ENCODE data around the gene SETD1A.
"Not testable (repeated sequence)": the region's sequence is repeated elsewhere in the genome, so short reads cannot be mapped to it uniquely, and the experiment has no call there.

The SETD1A gene

DNA sequence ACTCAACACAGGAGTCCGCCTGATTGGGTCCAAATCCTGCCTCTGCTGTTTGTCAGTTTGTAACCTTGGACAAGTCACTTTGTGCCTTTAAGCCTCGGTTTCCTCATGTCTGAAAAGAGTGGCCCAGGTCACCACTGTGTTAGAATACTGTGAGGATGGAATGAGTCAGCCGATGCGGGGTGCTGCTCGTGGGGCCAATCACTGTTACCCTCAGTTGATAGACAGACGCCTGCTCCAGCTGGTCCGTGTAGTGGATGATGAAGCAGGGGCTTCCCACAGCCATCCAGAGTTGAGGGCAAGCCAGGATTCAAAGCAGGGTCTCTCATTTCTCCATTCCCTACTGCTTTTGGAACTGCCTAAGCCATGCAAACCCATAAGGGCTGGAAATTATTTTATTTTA lies 28.4 kb upstream of the SETD1A start:
- no peak for DNase-seq (ENCODE audit: low read depth in 3 of 3)

DNA sequence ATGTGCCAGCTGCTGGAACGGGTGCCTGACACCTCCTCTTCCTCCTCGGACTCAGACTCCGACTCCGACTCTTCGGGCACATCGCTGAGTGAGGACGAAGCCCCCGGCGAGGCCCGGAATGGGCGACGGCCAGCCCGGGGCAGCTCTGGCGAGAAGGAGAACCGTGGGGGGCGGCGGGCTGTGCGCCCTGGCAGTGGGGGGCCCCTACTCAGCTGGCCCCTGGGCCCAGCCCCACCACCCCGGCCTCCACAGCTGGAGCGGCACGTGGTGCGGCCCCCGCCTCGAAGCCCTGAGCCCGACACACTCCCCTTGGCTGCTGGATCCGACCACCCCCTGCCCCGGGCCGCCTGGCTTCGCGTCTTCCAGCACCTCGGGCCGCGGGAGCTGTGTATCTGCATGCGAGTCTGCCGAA lies 27.4 kb upstream of the SETD1A start:
- DNase-seq (ENCODE audit: low read depth in 3 of 3): no peak

DNA sequence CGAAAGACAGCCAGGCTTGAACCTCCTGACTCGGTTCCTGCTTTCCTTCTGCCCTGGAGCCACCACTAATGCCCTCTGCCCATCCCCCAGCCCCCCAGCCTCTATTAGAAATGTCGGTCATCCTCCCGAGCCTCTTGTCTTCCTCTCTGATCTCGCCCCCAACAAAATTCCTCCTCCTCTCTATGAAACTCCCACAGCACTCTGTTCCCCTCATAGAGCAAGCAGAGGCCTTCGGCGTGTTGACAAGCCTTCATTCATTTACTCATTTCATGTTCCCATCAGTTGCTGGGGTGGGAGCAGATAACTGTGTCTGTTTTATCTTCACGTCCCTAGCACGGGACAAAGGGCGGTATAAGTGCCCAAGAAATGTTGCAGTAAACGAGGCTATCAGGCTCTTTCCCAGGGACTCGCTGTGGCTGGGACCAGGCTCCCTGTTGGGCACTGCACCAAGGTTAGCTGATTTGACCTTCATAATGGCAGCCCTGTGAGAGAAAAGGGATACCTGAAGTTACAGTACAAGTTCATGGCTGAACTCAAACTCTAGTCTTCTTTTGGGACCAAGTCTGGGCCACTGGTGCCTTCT lies 26.4 kb upstream of the SETD1A start:
- no peak for DNase-seq (ENCODE audit: low read depth in 3 of 3)

DNA sequence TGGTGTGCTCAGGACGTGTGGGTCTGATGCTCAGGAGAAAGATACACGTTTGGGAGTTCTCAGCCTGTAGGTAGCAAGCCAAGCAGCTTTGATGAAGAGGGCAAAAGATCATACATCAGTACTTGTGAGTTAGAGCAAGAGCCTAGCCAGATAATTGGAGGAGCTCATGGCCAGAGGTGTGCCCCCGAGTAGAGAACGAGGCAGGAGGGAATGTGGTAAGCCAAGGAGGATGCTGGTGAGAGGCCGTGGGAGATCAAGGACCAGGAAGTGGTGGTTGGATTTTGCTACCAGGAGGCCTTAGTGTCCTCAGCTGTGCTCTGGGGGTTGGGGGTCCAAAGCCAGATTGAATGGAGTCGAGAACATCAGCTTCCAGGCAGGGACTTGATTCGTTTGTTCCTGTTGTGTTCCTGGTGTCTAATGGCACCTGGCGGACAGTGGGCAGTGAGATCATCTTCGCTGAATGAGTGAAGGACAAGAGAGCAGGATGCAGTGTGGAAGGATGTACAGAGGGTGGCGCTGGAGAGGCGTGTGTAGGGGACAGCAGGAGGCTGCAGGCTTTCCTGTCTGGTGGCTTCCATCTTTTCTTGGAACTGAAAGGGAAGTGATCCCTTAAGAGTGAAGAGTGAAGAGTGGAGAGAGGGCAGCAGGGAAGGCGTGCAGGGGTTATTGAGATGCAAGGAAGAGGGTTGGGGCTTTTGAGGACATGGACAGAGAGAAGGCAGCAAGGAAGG lies 22.6 kb upstream of the SETD1A start:
- no peak for DNase-seq (ENCODE audit: low read depth in 3 of 3)

DNA sequence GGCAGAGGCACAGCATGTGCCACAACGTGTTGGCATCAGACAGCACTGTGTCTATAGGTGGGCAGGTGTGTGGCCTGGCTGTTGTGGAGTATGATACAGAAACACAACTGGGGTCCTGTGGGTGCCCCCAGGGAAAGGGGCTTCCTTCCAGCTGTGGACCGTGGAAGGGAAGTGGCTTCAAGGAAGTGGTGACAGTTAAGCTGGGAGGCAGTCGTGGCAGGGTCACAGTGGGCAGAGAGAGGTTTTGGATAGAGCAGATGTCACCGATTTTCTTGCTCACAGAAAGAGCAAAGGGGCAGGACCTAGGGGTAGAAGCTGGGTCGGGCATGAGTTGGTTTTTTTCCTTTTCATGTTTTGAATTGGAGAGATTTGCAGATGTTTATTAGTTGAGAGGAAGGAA lies 19.9 kb upstream of the SETD1A start:
- DNase-seq (ENCODE audit: low read depth in 3 of 3): no peak

DNA sequence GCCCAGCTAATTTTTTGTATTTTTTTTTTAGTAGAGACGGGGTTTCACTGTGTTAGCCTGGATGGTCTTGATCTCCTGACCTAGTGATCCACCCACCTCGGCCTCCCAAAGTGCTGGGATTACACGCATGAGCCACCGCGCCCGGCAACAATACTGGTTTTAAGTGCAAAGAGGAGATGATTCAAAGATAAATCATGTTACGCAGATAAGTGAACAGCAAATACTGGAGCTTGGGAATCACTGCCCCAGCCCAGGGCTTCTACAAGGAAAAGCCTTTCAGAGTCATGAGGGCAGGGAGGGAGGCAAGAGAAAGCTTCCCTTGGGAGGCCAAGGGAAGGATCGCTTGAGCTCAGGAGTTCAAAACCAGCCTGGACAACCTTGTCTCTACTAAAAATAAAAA lies 18.0 kb upstream of the SETD1A start:
- not testable (repeated sequence) for DNase-seq (ENCODE audit: low read depth in 3 of 3)

DNA sequence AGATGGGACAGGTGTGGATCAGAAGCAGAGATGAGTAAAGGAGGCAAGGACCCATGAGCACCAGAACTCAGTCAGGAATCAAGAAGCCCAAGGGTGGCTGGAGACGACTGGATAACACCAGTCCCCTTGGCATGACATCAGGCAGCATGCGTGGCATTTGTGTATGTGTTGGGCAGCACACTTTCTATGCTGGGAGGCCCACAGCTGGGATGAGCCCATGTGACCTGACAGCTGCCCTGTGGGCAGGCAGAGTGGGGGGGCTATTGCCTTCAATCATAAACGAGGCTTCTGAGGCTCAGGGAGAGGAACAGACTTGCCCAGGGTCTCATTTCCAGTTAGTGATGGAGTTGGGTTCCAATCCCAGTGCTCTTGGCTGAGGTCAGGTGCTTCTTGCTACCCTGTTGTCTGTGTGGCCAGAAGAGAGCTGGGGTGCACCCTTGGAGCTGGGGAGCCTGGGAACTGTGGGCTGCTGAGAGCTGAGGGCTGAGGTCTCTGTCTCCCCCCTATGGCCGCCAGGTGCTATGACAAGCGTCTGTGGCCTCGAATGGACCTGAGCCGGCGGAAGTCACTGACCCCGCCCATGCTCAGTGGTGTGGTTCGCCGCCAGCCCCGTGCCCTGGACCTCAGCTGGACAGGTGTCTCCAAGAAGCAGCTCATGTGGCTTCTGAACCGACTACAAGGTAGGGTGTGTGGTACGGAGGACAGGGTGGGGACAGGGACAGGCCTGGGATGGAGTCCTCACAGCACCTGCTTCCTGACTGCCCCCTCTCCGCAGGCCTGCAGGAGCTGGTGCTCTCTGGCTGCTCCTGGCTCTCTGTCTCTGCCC lies 15.7 kb upstream of the SETD1A start:
- DNase-seq (ENCODE audit: low read depth in 3 of 3): peak in 1 of 3 donors; percentile 47

DNA sequence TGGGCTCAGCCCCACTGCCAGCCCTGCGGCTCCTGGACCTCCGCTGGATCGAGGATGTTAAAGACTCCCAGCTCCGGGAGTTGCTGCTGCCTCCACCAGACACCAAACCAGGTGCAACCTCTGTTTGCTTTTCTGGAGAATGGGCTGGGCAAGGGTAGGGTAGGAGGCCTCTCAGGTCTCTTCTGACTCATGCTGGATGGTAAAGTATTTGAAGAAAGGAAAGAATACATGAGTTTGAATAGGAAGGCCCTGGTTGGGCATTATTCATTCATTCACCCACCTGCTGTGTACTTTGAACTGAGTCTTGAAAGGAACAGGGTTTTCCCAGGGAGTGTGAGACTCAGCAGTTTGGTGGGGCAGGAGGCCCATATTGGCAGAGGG lies 15.1 kb upstream of the SETD1A start:
- no peak for DNase-seq (ENCODE audit: low read depth in 3 of 3)

DNA sequence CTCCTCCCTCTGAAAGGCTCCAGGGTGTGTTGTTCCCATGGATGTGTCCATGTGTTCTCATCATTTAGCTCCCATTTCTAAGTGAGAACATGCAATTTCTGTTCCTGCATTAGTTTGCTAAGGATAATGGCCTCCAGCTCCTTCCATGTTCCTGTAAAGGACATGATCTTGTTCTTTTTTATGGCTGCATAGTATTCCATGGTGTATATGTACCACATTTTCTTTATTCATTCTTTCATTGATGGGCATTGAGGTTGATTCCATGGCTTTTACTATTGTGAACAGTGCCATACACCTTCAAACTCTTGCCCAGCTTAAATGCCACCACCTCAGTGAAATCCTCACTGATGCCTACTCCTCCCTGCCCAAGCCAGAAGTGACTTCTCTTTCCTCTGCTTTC lies 13.2 kb upstream of the SETD1A start:
- DNase-seq (ENCODE audit: low read depth in 3 of 3): no peak

DNA sequence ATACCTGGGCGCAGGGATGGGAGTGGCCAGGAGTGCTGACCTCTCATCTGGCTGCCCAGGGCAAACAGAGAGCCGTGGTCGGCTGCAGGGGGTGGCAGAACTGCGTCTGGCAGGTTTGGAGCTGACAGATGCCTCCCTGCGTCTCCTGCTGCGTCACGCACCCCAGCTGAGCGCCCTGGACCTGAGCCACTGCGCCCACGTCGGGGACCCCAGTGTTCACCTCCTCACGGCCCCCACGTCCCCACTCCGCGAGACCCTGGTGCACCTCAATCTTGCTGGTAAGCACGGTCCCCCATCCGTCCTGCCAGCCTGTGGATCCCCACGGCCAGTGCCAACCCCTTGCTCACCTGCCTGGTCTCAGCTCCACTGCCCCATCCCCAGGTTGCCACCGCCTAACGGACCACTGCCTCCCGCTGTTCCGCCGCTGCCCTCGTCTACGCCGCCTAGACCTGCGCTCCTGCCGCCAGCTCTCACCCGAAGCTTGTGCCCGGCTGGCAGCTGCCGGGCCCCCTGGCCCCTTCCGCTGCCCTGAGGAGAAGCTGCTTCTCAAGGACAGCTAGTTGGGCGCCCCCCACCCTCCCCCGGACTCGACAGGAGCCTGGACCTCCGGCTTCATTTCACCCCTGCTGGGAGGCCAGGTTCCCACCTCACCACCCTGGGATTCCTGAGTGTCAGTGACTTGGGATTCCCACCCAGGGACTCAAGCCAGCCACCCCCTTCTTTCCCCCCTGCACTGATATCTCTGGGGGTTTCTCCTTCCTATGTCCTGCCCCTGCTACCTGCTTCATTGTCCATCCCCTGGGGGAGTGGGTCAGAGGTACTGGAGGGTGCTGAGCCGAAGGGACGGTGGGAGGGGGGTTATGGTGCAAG lies 10.6 kb upstream of the SETD1A start:
- DNase-seq (ENCODE audit: low read depth in 3 of 3): no peak

DNA sequence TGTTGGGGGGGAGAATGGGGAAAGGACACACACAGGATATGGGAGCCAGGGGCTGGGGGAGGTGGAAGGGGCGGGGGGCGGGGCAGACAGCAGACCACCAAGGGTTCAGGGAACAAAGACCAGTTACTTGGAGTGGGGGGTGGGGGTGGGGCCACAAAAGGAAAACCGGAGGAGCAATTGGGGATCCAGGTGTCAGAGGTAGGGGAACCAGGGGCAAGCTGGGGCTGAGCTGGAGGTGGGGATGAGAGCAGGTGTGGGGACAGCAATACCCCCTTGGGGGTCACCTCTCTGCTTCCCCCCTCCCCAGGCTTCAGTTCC lies 10.1 kb upstream of the SETD1A start:
- DNase-seq (ENCODE audit: low read depth in 3 of 3): no peak

DNA sequence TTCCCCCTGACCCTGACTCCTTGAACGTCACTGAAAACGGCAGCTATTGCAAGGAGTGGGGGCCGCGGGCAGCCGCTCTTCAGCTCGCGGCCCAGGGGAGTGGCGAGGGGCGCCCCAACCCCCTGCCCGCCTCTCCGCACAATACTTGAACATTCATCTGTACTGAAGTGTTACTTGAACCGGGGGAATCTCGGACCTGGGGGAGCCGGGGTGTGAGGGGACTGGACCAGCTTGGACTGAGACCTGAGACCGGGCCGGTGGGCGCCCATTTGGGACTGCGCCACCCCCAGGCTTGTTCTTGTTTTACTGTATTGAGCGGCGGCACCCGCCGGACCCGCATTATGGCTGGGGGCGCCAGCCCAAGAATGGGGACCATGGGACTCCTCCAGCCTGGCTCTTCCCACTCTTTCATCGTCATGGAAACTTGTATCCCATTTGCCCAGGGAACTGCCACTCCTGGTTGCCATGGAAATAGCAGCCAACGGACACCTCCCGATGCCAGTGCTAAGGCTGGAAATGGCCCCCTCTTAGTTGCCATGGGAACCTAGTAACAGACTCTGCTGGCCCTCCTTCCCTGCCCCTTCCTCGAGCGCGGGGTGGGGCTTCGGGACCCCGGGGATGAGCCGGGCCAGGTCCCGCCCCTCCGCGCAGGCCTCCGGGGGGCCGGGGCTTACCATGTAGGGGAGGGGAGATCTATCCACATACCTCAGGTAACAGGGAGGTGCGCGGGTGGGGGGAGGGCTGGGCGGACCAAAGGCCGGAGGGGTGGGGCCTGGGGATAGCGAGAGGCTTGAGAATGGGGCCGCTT lies 9.5 kb upstream of the SETD1A start:
- no peak for DNase-seq (ENCODE audit: low read depth in 3 of 3)

DNA sequence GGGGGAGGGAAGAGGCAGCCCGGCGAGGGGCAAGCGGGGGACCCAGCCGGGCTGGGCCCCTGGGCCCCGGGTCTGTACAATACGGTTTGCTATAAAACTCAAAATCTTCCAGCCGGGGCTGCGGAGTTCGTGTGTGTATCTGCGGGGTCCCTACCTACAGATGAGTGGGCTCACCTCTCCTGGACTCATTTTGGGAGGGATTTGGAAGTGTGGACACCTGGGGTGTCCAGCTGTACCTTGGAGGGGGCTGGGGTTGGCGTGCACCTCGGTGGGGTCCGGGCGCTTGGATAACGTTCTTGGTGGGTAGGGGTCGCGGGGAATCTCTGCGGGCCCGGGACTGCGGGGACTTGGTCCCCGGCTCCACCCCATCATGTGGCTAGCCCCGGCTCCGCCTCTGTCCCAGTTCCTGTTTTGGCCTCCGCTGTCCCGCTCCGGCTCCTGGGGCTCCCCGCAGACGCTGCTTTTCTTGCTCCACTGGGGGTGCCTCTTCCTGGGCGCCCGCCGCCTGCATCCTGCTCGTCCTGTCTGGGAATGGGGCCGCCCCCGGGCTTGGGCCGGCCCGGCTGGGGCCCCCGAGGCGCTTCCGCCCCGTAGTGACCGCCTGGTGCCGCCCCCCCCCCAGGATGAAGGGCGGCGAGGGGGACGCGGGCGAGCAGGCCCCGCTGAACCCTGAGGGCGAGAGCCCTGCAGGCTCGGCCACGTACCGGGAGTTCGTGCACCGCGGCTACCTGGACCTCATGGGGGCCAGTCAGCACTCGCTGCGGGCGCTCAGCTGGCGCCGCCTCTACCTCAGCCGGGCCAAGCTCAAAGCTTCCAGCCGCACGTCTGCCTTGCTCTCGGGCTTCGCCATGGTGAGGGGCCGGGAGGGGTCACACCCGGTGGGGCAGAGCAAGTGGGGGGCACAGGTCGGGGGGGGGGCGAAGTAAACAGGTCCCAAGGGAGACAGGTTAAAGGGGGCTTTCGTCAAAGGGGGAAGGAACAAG lies 8.6 kb upstream of the SETD1A start, which contains the start of gene ORAI3:
Gene ORAI3, plus strand, starts transcription at position 402 of the 983 bp plus-strand sequence. Its CDS starts 222 bp downstream, at position 624.
- no peak for DNase-seq (ENCODE audit: low read depth in 3 of 3)

DNA sequence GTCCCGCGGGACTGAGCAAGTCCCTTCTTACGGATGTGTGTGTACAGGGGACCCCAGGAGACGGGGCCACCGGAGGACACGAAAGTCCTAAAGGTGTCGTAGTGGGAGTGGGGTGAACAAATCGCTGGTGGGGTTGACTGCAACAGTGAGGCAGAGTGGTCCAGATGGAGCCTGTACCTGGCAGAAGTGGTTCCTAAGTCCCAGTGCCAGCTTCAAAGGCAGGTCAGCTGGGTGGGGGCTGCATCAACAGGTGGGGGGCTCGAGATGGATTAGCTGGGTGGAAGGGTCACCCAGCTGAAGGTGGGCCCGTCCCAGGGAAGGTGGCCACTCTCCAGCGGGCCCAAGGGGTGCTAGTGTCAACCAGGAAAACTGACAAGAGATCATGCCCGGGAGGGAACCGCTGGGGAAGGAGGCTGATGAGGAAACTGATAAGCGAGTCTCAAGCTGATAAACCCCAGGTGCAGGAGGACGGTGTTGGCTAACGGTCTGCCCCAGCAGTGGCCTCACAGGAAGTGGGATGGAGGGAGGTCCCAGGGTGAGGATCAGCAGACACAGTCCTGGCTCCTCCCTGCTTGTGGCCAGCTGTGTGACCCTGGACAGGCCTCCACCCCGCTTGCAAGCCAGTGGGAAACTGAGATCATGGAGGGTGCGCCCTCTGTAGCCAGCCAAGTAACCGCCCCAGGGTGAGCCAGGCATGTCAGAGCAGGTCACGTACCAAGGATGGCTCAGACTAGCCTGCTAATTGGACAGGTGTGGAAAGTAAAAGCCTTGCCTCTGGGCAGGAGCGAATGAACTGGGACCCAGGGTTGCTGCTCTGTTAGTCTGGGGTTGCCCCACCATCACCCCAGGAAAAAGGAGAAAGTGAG lies 7.7 kb upstream of the SETD1A start:
- no peak for DNase-seq (ENCODE audit: low read depth in 3 of 3)

DNA sequence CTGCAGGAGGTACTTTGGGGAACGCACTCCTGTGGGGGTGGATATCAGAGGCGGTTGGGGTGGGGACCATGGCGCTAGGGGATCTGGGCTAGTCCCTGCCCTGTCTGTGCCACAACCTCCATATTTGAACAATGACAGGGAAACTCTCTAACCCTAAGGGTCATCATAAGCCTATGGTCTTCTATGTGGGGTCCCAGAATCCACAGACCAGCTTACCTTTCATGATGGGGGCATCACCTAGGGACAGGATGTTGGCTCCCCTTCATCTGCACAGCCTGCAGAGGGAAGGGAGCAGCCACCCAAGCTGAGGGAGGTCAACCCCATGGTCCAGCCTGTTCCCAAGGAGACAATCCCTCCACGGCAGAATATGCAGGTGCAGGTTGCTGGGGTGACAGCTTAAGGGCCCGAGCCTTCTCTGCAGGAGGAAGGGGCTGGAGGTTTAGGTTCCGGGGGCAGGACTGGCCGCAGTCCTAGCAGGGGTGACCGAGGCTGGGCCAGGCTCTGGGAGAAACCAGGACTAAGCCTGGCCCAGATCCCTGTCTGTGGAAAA lies 7.0 kb upstream of the SETD1A start:
- DNase-seq (ENCODE audit: low read depth in 3 of 3): no peak

DNA sequence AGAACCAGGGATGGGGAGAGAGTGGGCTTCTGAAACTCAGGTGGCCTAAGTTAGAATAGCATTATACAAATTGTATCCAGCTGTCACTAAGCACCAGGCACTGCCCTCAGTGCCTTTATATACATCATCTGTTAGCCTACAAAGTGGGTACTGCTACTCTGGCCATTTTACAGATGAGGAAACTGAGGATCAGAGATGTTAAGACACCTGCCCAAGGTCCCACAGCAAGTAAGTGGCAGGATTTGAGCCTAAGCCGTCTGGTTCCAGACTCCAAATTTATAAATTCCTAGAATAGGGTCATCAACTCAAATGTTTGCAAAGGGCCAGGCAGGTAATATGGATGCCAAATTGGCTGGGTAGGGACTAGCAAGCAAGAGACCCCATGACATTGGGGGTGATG lies 6.4 kb upstream of the SETD1A start:
- no peak for DNase-seq (ENCODE audit: low read depth in 3 of 3)

DNA sequence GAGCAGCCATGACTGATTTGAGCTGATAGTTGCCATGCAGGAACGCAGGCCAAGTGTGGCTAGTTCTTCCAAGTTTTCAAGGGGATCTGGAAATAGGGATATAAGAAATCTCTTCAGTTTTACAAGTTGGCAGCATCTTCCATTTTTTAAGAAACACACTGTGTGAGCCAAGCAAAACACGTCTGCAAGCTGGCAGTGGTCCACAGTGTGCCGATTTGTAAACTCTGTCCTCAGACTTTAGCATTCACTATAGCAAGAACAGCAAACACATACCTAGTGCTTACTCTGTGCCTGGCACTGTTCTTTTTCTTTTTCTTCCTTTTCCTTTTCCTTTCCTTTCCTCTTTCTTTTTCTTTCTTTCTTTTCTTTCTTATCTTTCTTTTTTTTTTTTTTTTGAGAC lies 5.8 kb upstream of the SETD1A start:
- no peak for DNase-seq (ENCODE audit: low read depth in 3 of 3)

DNA sequence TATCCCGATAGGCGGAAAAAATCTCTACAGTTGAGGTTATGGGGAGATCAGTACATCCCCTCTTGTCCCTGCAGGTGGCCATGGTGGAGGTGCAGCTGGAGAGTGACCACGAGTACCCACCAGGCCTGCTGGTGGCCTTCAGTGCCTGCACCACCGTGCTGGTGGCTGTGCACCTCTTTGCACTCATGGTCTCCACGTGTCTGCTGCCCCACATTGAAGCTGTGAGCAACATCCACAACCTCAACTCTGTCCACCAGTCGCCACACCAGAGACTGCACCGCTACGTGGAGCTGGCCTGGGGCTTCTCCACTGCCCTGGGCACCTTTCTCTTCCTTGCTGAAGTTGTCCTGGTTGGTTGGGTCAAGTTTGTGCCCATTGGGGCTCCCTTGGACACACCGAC lies 4.4 kb upstream of the SETD1A start:
- DNase-seq (ENCODE audit: low read depth in 3 of 3): no peak
